SIG-M5 treated with dmso at 0.1 percent for 504 hours (cell line): ENCODE measurements around the gene IMPDH1.

ENCODE experiments used
- DNase-seq: peaks from one replicate; lab custom pipeline; 2025; ENCODE audit not compliant: unreplicated experiment; lab: John Stamatoyannopoulos, UW

IMPDH1 gene

DNA sequence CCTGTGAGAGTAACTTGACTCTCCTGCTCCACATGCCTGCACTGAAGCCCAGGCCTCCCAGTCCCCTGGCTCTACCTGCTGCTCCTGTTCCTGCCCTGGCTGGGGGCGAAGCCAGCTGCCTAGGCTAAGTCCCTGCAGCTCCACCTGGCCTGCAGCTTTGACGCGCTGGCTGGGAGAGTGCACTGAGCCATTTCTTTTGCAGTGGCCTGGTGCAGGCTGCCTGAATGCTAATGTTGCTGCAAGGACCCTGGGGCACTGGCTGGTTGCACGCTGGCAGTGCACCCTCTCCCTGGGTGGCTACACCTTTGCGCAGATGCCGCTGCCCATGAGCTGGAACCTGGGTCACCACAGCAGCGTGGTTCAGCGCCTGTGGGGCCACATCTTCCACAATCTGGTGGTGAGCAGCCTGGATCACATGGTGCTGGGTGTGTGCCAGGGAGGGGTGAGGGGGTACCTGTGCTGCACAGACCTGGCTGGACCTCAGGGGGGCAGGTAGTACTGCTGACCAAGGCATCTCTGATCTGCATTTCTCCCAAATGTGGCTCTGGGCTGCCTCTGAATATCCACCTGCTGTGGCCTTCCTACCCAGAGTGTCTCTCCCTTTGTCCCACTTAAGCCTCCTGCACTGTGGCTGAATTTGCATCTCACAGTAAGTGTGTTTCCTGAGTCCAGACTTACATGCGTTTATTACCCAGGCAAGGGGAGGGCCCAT lies 20.0 kb downstream of the IMPDH1 start:
- DNase-seq = no peak

DNA sequence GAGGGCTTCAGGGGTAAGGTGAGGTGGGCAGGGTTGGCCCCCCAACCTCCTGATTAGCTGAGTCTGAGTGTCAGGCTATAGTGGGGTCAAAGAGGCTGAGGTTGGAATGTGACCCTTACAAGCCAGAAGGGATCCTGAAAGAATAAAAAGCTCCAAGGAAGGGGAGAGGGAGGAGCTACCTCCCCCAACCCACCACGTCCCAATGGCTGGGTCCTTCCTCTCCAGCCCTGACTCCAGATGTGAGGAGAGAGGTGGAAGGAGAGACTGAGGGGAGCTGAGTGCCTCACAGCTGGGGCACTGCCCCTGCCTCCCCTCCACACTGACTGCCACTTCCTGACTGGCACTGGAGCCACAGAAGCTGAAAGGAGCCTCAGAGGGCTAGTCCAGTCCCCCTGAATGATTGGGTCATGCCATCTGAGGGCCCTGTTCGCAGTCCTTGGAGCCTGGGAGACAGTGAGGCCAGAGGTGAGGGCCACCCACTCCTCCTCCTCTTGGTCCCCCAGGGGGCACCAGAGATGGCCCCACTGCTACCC lies 20.6 kb downstream of the IMPDH1 start:
- no peak for DNase-seq

DNA sequence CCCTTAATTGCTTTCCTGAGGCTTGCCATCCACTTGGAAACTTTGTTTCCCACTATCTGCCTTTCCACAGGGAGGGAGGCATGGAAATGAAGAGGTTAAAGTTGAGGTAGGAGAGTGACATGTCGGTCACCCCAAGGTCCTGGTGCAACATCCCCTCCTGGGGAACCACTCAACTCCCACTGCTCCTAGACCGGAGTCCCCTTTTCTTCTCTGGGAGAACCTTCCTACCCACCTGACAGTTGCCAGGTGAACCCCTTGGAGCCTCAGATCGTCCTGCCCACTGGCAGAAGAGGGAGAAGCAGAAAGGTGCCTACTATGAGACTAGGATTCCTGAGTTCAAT lies 21.7 kb downstream of the IMPDH1 start:
- no peak for DNase-seq

DNA sequence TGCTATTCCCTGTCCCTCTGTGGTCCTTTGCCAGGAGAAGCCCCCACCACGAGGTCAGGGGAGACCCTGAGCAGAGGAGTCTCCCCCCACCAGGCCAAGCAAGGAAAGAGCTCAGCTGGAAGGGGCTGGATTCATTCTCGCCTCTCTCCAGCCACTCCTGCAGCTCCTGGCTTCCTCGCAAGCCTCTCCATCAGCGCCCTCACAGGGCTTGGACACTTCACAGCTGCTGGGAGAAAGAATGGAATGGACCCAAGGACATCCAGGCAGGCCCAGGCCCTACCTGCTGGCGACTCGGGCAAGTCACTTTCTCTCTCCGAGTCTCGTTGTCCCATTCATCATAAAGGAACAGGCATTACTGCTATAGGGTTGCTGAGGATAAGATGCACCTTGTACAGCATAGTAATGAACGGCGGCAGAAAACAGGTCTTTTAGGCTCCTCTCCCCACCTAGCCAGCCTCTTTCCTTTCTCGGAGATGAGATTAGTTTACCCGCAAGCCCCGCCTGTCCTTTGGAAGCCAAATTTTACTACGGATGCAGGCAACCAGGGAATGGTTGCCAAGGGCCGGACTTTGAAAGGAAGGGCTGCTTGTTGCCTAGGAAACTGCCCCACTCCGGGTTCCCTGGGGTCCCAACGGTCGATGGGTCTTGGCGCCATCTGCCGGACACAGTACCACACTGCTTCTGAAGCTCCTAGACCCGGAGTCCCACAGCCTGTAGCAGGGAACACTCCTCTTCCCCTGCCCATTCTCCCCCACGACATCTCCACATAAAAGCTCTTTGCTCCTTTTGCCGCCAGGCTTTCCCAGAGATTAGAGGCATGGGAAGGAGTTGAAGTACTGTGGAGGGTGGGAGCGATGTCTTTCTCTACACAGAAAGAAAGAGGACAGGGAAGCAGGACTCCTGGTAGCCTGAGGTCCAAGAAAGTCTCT lies 22.3 kb downstream of the IMPDH1 start:
- peak; percentile 57 for DNase-seq

DNA sequence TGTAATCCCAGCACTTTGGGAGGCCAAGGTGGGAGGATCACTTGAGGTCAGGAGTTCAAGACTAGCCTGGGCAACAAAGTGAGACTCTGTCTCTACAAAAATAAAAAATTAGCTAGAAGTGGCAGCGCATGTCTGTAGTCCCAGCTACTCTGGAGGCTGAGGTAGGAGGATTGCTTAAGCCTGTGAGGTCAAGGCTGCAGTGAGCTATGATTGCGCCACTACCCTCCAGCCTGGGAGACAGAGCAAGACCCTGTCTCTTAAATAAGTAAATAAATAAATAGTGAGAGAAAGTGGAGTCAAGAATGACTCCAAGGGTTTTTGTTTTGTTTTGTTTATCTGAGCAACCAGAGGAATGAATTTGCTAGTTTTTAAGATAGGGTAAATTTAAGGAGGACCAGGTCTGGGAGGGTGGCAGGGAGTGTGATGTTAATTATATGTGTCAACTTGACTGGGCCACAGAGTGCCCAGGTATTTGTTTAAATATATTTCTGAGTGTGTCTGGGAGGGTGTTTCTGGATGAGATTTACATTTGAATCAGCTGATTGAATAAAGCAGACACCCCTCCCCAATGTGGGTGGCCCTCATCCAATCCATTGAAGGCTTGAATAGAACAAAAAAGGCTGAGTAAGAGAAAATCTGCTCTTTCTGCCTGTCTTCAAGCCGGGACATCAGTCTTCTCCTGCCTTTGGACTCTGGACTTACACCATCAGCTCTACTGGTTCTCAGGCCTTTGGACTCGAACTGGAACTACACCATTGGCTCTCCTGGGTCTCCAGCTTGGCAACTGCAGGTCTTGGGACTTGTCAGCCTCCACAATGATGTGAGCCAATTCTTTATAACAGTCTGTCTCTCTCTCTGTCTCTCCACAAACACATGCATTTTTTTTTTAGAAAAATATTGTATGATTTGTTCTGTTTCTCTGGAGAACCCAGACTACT lies 23.5 kb downstream of the IMPDH1 start:
- no peak for DNase-seq

DNA sequence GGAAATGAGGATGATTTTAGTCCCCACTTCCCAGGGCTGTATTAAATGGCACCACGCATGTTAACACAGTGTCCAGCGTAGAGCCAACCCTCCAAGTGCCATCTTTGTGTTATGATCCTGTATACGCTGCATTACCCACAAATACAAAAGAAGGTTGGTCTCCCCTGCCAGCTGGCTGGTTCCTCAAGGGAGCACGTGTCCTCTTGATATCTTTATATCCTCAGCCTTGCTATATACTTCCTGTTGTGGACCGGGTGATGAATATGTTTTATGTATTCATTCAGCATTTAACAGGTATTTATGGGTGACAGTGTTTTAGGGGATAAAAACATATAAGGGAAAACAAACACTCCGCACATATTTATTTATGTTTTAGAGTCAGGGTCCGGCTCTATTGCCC lies 25.1 kb downstream of the IMPDH1 start:
- no peak for DNase-seq

DNA sequence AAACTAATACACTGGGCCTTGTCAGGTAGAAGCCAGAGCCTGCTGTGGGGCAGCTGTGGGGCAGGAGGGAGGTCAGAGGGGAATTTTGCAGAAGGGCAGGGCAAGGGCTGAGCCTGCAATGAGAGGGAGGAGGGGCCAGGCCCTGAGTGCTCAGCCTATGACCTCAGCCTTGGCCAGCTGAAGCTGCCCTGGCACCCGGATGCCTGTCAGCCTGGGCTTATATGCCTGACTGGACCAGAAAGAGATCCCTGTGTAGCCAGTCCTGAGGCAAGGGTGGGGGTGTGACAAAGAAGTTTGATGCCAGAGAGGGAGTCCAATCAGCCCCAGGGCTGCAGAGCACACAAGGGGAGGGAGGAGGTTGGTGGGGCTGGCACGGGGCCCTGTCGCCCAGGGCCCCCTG lies 26.0 kb downstream of the IMPDH1 start:
- no peak for DNase-seq

DNA sequence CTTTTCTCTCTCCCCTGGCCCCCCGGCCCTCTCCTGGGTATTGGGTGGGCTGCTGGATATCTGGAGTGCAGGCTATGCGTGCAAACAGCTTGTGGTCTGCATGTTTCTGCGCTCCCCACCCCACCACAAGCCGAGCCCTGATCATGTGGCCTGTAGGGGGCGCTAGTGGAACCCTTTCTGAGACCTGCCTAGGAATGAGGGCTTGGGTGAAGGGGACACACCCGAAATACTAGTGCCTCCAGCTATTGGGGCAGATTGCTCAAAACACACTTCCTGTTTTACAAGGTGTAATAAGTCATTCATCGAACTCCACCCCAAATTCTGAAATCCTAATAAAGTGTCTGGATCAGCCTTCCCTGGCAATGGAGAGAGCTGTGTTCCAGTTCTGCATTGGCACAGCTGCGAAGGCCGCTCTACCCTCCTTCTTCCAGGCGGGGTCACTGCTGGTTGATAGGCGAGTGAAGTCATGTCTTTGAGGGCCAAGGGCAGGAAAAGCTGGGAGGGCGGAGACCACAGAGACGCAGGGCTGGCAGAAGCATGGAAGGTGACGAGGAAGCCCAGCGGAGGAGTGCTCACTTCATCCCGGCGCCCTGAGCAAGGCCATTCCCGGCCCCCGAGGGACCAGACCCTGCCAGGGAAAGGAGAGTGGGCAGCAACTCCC lies 28.5 kb downstream of the IMPDH1 start:
- DNase-seq = peak; percentile 59

DNA sequence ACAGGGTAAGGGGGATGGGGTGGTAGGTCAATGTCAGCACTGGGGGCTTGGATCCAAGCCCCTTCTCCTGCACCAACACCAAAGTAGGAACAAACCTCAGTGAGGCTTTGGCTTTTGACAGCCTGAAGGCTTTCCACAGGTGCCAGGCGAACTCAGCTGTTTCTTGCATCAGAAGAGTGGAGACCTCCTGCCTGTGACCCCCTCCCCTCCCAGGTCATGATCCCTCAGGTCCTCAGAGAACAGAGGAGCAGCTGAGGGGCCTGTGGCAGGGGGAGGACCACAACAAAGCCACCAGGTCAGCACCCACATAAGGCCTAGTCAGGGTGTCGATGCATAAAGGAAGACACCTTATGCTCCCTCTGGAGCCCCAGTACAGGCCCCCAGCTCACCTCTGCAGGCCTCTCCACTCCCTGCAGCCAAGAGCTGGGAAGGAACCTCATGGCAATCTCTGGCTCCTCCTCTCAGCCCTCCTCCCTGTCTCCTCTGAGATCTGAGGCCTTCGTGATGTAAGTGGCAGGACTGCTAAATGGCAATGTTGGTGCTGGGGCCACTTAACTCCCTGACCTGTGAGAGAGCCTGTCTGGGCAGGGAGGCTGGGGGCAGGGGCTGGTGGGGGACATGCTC lies 29.2 kb downstream of the IMPDH1 start:
- no peak for DNase-seq

DNA sequence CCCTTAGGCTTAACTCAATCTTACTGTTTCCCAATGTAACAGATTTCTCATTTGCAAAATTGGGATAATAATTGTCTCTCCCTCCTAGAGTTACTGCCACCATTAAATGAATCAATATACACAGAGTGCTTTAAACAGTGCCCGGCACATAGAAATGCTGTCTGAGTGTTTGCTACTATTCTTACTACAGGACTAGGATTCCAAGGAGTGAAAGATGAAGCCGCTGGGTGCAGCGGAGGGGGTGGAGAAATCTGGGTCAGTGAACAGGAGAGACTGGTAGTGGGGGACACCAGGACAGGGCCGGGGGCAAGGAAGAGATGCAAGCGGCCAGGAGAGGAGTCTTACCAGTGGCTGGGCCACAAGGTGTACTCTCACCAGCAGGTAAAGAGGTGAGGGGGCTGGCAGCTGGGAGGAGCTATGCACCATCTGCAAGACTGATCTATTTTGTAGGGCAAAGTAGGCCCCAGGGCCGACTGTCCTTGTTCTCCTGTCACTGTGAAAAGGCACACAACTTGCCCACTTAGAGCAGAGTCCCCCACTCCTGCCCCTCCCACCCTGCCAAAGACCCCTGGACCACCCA lies 29.8 kb downstream of the IMPDH1 start:
- DNase-seq = no peak

DNA sequence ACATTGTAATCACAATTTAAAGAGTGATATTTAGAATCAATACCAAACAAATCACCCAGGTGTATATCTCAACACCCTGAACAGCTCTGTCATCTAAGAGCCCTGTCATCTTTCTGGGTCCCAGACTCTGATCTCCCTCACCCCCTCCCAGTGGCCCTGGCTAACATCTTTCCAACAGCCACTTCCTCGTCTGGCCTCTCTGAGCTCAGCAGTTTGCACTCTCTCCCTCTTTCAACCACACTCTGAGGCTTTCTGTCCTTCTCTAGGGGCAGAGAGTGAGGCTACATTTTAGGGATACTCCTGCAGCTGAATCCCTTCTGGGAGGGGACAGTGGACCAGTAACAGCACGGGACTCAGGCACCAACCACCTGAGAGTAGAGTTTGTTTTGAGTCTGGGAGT lies 31.1 kb downstream of the IMPDH1 start:
- DNase-seq = no peak

DNA sequence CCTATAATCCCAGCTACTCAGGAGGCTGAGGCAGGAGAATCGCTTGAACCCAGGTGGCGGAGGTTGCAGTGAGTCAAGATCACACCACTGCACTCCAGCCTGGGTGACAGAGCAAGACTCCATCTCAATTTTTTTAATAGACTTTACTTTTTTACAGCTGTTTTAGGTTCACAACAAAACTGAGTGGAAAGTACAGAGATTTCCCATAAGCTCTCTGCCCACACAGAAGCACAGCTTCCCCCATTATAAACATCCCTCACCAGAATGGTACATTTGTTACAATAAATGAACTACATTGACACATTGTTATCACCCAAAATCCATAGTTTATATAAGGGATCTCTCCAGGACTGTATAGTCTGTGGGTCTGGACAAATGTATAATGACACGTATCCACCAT lies 33.7 kb downstream of the IMPDH1 start:
- DNase-seq = no peak

DNA sequence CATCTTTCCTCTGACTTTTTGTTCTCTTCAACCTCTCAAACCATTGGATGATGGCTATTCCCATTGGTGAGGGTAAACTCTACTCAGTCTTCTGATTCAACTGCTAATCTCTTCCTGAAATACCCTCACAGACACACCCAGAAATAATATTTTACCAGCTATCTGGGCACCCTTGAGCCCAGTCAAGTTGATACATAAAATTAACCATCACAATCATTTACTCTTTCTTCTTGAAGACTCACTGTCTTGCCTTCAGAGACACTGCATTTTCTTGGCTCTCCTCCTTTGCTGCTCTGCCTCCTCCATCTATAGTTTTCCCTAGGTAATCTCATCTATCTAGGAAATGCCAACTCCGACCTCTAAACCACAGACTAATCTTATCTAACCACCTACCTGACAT lies 35.7 kb downstream of the IMPDH1 start:
- DNase-seq = no peak

DNA sequence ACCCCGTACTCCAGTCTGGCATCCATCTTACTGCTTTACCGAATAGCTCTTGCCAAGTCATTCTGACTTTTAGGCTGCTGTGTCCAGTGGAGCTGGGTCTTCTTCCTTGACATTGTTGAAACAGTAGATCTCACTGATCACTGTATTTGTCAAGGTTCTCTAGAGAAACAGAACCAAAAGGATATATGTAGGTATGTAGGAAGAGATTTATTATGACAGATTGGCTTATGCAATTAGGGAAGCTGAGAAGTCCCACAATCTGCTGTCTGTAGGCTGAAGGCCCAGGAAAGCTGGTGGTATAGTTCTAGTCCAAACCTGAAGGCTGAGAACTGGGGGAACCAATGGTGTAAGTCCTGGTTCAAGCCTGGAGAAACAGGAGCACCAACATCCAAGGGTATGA lies 36.2 kb downstream of the IMPDH1 start:
- DNase-seq = no peak

DNA sequence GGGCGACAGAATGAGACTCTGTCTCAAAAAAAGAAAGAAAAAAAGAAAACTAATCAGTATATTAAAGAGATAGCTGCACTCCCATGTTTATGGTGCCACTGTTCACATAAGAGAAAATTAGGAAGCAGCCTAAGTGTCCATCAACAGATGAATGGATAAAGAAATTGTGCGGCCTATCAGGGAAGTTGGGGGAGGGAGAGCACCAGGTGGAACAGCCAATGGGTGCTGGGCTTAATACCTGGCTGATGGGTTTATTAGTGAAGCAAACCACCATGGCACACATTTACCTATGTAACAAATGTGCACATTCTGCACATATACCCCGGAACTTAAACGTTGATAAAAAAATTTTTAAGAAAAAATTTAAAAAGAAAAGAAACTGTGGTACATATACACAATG lies 39.3 kb downstream of the IMPDH1 start:
- no peak for DNase-seq

DNA sequence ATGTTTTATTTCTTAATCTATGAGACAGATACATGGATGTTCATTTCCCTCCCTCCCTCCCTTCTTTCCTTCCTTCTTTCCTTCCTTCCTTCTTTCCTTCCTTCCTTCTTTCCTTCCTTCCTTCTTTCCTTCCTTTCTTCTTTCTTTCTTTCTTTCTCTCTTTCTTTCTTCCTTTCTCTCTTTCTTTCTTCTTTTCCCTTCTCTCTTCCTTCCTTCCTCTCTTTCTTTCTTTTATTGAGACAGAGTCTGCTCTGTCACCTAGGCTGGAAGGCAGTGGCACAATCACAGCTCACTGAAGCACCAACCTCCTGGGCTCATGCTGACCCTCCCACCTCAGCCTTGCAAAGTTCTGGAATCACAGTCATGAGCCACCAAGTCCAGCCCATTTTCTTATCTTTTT lies 42.8 kb downstream of the IMPDH1 start:
- DNase-seq = no peak

DNA sequence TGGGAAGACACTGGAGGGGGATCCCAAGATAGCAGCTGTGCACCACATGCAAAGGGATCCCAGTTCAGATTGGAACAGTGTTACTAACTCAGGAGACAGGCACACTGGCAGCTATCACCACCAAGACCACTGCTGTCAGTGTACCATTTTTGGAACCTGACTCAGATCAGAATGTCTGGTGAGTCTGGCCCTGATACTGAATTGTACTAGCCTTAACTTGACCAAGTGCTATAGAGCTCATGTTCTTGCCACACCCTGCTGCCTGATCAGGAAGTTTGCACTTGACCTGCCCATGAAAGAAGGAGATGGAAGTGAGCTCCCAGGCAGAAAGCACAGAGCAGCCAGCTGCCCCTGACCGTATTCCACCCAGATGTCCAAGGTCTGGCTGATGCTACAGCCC lies 43.5 kb downstream of the IMPDH1 start:
- no peak for DNase-seq

DNA sequence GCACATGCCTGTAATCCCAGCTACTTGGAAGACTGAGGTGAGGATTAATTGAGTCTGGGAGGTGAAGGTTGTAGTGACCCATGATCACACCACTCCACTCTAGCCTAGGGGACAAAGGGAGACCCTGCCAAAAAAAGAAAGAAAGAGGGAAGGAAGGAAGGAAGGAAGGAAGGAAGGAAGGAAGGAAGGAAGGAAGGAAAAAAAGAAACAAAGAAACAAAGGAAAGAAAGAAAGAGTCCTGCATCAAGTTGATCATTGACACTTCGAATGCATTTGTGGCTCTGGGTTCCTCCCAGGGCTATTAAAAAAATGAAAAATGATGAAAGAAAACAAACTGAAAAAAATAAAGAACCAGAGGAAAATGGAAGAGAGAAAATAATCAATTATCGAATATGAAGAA lies 44.4 kb downstream of the IMPDH1 start:
- DNase-seq = no peak

DNA sequence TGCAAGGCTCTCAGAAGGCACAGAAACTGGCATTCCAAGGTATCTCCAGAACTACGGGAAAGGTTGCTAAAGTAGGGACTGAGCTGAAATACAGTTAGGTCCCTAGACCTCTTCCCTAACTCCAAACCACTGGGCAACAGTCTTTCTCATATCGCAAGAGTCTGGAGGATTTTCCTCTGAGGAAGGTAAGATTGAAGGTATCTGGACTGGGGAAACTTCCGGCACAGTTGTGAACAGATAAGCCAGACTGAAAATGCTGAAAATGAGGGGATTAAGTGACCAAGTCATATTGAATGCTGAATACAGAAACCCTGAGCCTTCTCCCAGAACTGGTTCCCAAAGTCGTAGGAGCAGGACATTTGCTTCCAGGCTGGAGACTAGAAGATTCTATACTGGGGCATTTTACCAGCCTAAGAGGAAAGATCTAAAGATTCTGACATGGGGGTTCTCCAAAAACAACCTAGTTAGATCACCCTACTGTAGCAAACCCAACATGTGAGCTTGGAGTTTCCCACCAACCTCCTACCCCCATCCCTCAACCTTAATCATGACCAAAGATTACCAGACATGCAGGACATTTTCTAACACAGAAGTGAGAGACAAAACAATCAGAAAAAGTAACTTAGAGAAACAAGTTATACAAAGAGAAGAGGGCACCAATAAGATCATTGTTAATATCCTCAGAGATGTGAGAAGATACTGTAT lies 45.5 kb downstream of the IMPDH1 start:
- no peak for DNase-seq
